ENCODE data around the gene SSR2.
"Not testable (repeated sequence)": the region's sequence is repeated elsewhere in the genome, so short reads cannot be mapped to it uniquely, and the experiment has no call there.

Gene SSR2

DNA sequence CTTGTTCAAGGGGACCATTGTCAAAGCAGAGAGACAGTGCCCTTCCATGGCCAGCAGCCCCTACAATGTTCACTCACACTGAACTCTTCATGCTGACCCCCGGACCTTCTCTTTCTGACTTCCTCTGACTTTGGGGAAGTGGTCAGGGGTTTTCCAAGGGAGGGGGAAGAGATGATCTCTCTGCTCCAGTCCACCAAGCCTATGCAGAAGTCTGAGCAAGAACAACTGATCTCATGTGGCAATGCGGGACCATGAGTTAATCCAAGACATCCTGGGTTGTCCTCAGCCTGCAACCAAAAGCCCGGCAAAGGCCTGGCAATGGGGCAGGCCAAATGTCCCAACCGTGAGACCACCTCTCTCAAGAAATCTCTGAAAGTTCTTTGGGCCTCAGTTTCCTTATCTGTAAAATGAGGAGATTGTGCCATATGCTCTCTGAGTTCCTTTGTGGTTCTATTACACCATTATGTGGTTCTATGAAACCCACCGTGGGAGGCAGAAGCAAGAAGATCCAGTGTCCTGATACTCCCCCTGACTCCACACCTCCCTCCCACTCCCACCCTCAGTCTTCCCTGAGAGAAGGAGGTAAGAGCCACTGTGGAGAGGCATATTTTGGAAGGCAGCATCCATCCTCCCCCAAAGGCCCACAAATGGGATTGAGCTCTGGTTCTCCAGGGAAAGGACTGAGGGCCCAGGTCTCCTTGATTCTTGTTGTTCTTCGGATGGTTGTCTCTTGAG, 30.6 kb downstream of the SSR2 start:
- DNase-seq = no peak

DNA sequence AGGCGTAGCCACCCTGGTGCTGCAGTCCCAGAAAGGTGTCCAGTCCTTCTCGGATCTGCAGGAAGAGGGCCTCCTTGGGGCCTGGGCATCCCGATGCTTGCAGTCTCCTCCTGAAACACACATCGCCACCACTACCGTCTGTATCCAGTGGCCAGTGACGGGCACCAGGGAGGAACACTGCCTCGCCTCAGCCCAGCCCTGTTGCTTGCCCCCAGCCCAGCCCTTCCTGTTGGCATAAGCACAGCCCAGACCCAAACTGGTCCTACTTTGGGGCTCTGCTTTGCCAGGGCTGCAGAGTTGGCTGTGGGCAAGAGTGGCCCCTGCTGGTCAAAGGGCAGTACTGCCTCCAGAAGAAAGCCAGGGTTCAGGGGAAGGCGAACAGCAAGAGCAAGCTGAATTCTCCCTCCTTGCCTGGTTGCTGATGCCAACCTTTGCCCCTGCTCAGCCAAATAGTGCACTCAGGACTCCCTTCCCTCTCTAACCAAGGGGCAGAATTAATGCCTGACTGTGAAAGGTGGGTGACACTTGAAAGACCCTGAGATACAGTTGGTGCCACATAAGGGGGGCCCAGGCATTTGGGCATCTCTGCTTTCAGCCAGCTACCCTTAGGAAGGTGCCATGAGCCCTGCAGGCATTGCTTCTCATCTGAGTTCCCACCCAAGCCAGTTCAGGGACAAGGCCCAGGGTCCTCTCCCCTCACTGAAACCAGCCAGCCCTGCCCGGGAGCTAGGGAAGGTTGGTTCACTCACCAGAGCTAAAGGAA, 31.3 kb downstream of the SSR2 start:
- DNase-seq = peak; percentile 81

- not testable (repeated sequence) for DNase-seq
Measured at GRCh38 chr1:155984903-155985645, 35.7 kb downstream of the SSR2 start.

DNA sequence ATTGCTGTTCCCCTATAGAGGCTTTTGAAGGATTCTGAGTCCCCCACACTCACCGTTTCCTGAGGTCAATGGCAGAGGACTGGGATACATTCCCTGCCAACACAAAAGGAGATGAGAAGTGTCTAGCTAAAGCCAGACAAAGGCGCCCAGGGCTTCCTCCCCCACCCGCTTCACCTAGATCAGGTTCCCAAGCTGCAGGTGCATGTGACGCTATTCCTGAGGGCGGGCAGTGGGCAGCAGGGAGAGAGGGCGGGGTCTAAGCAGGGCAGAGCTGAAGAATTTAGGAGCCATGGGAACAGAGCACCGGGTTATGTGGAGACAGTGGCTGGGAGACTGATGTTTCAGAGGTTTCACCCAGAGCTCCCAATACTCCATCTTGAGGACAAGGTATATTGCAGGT, 36.4 kb downstream of the SSR2 start:
- no peak for DNase-seq

DNA sequence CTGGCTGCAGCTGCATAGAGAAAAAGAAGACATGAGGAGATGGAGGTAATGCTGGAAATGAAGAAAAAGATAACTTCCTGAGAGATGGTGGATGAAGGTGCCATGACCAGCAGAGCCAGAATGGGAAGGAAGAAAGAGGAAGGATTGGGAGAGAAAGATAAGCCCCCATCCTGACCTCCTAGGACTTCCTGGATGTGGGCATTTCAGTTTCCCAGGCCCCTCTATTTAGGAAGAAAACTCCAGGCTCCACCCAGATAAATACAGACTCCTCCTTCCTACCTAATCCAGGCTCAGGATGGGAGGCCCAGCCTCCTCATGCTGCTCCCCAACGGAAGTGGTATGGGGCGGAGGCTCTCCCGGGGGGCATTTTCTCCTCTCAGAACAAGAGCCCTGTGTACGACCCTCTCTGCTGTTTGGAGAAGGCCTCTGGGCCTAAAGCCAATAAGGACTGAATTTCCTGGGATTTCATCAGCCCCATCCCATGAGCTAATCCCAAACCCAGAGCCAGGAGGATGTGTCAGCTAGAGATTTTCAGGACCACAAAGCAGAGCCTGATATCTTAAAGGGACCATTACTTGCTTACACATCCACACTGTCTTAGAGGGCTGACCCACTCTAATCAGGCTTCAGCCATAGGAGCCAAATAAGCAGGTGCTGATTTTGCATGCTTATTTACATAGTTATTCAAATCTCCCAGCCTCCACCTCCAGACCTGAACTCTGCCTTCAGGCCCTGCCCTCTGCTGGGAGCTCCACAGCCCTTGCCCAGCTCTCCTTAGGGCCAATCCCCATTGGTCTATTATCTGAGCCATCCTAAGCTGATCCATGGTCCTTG, 37.3 kb downstream of the SSR2 start:
- no peak for DNase-seq

GRCh38 chr1:155982106-155982505, 38.6 kb downstream of the SSR2 start:
- DNase-seq = no peak

- DNase-seq = peak; percentile 29
Measured at GRCh38 chr1:155981266-155982088, 39.3 kb downstream of the SSR2 start.

- DNase-seq = no peak
Measured at GRCh38 chr1:155979597-155980343, 41.0 kb downstream of the SSR2 start.

- DNase-seq = peak; percentile 16
Measured at GRCh38 chr1:155978973-155979429, 41.8 kb downstream of the SSR2 start.

DNA sequence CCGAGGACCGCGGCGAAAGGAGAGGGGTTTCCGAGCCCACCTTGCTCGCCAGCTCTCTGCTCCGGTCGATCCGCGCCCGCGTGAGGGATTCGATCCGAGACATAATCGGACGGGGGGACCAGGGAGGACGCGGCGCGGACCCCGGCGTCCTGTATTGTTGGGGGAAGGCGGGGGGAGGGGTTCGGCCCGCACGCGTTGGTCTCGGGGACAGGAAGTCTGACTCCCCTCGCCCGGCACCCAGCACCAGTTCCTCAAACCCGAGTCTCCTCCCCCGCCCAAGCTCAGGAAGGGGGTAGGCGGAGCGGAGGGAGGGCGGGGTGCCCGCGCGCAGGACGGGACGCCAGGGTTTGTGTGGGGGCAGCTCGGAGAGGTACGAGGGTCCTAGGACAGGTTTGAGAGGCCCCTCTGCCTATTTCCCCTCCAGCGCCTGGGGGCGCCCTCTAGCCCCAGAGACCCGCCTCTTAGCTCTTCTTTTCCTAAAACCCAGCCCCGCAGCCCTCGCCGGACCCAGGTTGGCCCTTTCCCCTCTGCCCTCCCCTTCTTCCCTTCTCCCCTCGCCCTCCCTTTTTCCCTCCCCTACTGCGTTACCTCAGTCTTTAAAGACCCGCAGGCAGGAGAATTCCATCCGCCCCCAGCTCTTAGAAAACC, 42.3 kb downstream of the SSR2 start, which contains the start of gene ARHGEF2:
ARHGEF2 (minus strand) TSS at position 223 of the 648 bp plus-strand sequence; CDS start at position 103, 120 bp downstream.
- peak; percentile 78 for DNase-seq

DNA sequence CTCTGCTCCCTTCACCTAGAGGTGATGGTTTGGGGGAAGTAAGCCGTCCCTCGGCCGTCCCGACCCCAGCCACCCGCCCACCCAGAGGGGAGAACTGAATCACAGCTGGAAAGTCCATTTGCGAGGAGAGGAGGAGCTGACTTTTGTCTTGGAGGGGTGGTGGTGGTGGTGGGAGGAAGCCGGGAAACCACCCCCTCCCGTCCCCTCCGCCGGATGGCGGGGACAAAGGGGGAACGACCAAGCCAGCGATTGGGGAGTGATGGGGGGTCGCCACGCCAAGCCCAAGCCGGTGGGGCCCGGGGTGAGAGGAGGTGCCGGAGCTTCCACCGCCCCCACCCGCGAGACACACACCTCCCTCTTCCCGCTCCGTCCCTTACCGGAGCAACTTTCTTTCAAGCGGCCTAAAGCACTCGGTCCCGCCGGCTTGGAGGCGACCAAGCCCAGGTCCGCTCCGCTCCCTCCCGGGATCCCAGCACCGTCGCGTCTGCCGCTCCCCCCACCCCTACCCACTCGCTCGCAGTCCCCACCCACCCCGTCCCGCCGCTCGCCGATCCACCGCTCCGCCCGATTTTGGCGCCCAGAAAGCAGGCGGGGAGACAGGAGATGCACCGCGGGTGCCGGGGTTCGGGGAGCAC, 42.9 kb downstream of the SSR2 start:
- DNase-seq = peak; percentile 80

DNA sequence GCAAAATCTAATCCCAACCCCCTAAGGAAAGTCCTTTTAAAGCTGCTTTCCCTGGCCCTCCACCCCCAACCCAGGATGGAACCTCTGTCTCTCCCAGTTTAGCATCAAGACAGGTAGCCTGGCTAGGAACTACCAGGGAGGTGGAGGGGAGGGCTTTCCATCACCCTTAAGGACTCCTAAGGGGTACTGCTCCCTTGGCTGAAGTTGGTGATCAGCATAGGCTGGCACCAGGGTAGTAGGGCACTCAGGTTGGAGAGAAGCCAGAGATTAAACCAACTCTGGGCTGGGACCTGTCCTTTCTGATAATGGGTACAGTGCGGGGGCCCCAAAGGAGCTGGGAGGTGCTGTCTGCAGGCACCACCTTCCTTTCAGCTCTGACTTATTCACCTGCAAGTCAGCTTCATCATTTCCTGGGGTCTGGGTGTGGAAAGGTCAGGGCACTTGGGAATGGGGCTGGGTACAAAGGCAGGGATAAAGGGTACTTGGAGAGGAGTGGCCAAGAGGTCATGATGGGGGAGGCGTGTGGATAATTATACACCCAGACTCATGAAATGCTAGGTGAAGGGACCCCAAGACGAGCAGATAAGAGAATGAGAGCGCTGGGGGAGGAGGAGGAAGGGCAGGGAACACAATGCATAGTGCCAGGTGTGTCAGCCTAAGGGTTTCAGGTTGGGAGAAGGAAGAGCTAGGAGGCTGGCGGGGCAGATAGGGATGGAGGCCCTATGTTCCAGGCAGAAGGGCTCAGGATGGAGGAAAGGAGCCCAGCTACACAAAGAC, 43.6 kb downstream of the SSR2 start:
- DNase-seq = peak; percentile 31

GRCh38 chr1:155976062-155976912, 44.5 kb downstream of the SSR2 start:
- peak; percentile 65 for DNase-seq

- DNase-seq = no peak
Measured at GRCh38 chr1:155975375-155976061, 45.2 kb downstream of the SSR2 start.

- DNase-seq = no peak
Measured at GRCh38 chr1:155974208-155975115, 46.3 kb downstream of the SSR2 start.

GRCh38 chr1:155973723-155974122, 47.0 kb downstream of the SSR2 start:
- no peak for DNase-seq

Measured in activated naive CD4-positive, alpha-beta T cell treated with Interleukin-2 at 50 U/mL for 16 hours (primary cell).